Measurements from ENCODE around the gene HIF1A. TPM values are rescaled to one million over a fixed set of nuclear protein-coding genes. Genes with fewer than 3 reads are reported as not detected.

The HIF1A gene
- total RNA-seq, 1 donor from 2014 or later, result 435 TPM

DNA sequence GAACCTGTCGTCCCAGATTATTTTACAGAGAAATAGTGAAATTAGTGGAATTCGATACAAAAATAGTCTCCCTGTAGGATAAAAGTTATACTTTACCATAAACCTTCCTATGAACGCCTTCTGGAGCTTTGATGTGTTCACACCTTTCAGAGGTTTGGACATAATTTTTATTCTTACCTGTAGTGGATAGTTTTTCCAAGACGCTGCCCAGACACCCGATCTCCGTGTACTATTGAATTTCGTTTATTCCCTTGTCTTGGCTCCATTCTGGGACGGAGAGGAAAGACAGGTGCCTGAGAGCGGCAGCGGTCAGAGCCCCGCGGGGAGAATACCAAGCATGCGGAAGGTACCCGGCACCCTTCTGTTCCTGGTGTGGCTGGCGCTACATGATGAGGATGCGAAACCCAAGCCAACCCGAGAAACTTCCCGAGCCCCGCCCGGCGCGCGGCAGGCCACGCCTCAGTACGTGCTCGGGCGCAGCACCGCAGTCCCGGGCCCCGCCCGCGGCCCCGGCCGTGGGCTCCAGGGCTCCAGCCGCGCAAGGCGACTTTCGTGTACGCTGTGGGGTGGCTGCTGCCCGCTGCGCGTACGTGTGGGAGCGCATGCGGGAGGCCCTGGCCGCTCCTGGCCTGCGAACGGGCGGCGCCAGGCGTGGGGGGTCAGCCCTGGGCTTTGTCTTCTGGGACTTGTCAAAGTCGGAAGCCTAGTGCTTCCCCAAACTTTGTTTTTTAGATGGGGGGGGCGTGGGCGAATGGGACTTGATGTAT lies 55.6 kb downstream of the HIF1A start:
- Mint-ChIP-seq H3K4me1 (ENCODE audit: low read depth, unreplicated experiment) (peaks cover 45% of the 10 kb centered on the region), H3K4me3 (ENCODE audit: unreplicated experiment) (peak overlapping the region; percentile 84)
- FAIRE-seq, result no peak

GRCh38 chr14:61751475-61751989 lies 56.2 kb downstream of the HIF1A start:
- FAIRE-seq (no peak), DNase-seq (ENCODE audit: low read depth) (no peak)
- peaks cover 31% of the 10 kb centered on the region for H3K36me3 ChIP-seq (ENCODE audit: insufficient read depth, low read length)
- peaks cover 45% of the 10 kb centered on the region for H3K4me1 Mint-ChIP-seq (ENCODE audit: low read depth, unreplicated experiment)
- H3K27ac ChIP-seq (ENCODE audit: low read depth, low read length), result peak overlapping the region; percentile 23
- H3K79me2 ChIP-seq (ENCODE audit: insufficient read depth, low read length), result peaks cover 11% of the 10 kb centered on the region
- H2AFZ ChIP-seq (ENCODE audit: low read depth, low read length), result no peak overlapping the region
- H3K9ac ChIP-seq (ENCODE audit: low read length), result peak overlapping the region; percentile 33
- no peak for TF ChIP-seq CTCF (IDR thresholded peaks at IDR 0.05; ENCODE audit: insufficient read depth, low read depth, low read length)
- no peak for TF ChIP-seq EZH2 (IDR thresholded peaks at IDR 0.05; ENCODE audit: insufficient read depth, low read length)
- H3K27me3 Mint-ChIP-seq (ENCODE audit: low read depth, unreplicated experiment), result no peaks in the 10 kb centered on the region
- no peaks in the 10 kb centered on the region for H3K9me3 ChIP-seq (ENCODE audit: insufficient read depth, low read depth, low read length)
- H3K4me3 Mint-ChIP-seq (ENCODE audit: unreplicated experiment), result peak overlapping the region; percentile 51
- peak overlapping the region; percentile 76 for H3K4me2 ChIP-seq (ENCODE audit: low read length)
- no peak overlapping the region for H3K4me3 ChIP-seq (ENCODE audit: insufficient read depth, low read depth, low read length)
- H3K27ac Mint-ChIP-seq (ENCODE audit: unreplicated experiment), result peak overlapping the region; percentile 13
- no peaks in the 10 kb centered on the region for H3K9me3 Mint-ChIP-seq (ENCODE audit: unreplicated experiment)
- peaks cover 12% of the 10 kb centered on the region for H4K20me1 ChIP-seq (ENCODE audit: insufficient read depth, low read length)
- H3K27me3 ChIP-seq (ENCODE audit: insufficient read depth, low read length), result no peaks in the 10 kb centered on the region
- H3K36me3 Mint-ChIP-seq (ENCODE audit: low read depth, unreplicated experiment), result peaks cover 13% of the 10 kb centered on the region
- peaks cover 3% of the 10 kb centered on the region for H3K4me1 ChIP-seq (ENCODE audit: insufficient read depth, low read length)

More for the DNA sequence above, 55.6 kb downstream of the HIF1A start:
- no peak for TF ChIP-seq EZH2 (IDR thresholded peaks at IDR 0.05; ENCODE audit: insufficient read depth, low read length)
- no peak for TF ChIP-seq CTCF (IDR thresholded peaks at IDR 0.05; ENCODE audit: insufficient read depth, low read depth, low read length)
- Histone ChIP-seq H4K20me1 (ENCODE audit: insufficient read depth, low read length) (peaks cover 15% of the 10 kb centered on the region), H2AFZ (ENCODE audit: low read depth, low read length) (no peak overlapping the region), H3K36me3 (ENCODE audit: insufficient read depth, low read length) (peaks cover 36% of the 10 kb centered on the region), H3K9me3 (ENCODE audit: insufficient read depth, low read depth, low read length) (no peaks in the 10 kb centered on the region), H3K9ac (ENCODE audit: low read length) (peak overlapping the region; percentile 33), H3K4me3 (ENCODE audit: insufficient read depth, low read depth, low read length) (peak overlapping the region; percentile 30), H3K27me3 (ENCODE audit: insufficient read depth, low read length) (no peaks in the 10 kb centered on the region), H3K4me2 (ENCODE audit: low read length) (peak overlapping the region; percentile 76), H3K79me2 (ENCODE audit: insufficient read depth, low read length) (peaks cover 12% of the 10 kb centered on the region), H3K27ac (ENCODE audit: low read depth, low read length) (peak overlapping the region; percentile 23), H3K4me1 (ENCODE audit: insufficient read depth, low read length) (peaks cover 3% of the 10 kb centered on the region)
- Mint-ChIP-seq H3K27ac (ENCODE audit: unreplicated experiment) (peak overlapping the region; percentile 81), H3K36me3 (ENCODE audit: low read depth, unreplicated experiment) (peaks cover 19% of the 10 kb centered on the region), H3K9me3 (ENCODE audit: unreplicated experiment) (no peaks in the 10 kb centered on the region), H3K27me3 (ENCODE audit: low read depth, unreplicated experiment) (no peaks in the 10 kb centered on the region)
- DNase-seq (ENCODE audit: low read depth), result peak; percentile 37

GRCh38 chr14:61752626-61753025 lies 57.3 kb downstream of the HIF1A start:
- no peak overlapping the region for H2AFZ ChIP-seq (ENCODE audit: low read depth, low read length)
- peaks cover 21% of the 10 kb centered on the region for H3K36me3 ChIP-seq (ENCODE audit: insufficient read depth, low read length)
- DNase-seq (ENCODE audit: low read depth) (peak; percentile 30), FAIRE-seq (peak; percentile 20)
- Mint-ChIP-seq H3K4me1 (ENCODE audit: low read depth, unreplicated experiment) (peaks cover 46% of the 10 kb centered on the region), H3K27me3 (ENCODE audit: low read depth, unreplicated experiment) (no peaks in the 10 kb centered on the region), H3K36me3 (ENCODE audit: low read depth, unreplicated experiment) (peaks cover 8% of the 10 kb centered on the region), H3K9me3 (ENCODE audit: unreplicated experiment) (no peaks in the 10 kb centered on the region), H3K27ac (ENCODE audit: unreplicated experiment) (no peak overlapping the region), H3K4me3 (ENCODE audit: unreplicated experiment) (no peak overlapping the region)
- no peaks in the 10 kb centered on the region for H3K9me3 ChIP-seq (ENCODE audit: insufficient read depth, low read depth, low read length)
- no peaks in the 10 kb centered on the region for H3K27me3 ChIP-seq (ENCODE audit: insufficient read depth, low read length)
- H4K20me1 ChIP-seq (ENCODE audit: insufficient read depth, low read length), result peaks cover 4% of the 10 kb centered on the region
- peaks cover 3% of the 10 kb centered on the region for H3K4me1 ChIP-seq (ENCODE audit: insufficient read depth, low read length)
- no peak overlapping the region for H3K27ac ChIP-seq (ENCODE audit: low read depth, low read length)
- no peak overlapping the region for H3K4me3 ChIP-seq (ENCODE audit: insufficient read depth, low read depth, low read length)
- H3K4me2 ChIP-seq (ENCODE audit: low read length), result no peak overlapping the region
- peaks cover 6% of the 10 kb centered on the region for H3K79me2 ChIP-seq (ENCODE audit: insufficient read depth, low read length)
- TF ChIP-seq EZH2 (IDR thresholded peaks at IDR 0.05; ENCODE audit: insufficient read depth, low read length) (no peak), CTCF (IDR thresholded peaks at IDR 0.05; ENCODE audit: insufficient read depth, low read depth, low read length) (no peak)
- no peak overlapping the region for H3K9ac ChIP-seq (ENCODE audit: low read length)
